Measurements from ENCODE around the gene MAGI1. TPM values are rescaled to one million over a fixed set of nuclear protein-coding genes. Genes with fewer than 3 reads are reported as not detected.

MAGI1 gene
- total RNA-seq, 4 donors from 2014 or later: 7.6 to 42.9 (median 37.0) TPM

- peaks cover 0 to 4% of the 10 kb centered on the region in 2 donors for H3K36me3 ChIP-seq
- H3K9me3 ChIP-seq: no peaks in the 10 kb centered on the region
- peak overlapping the region in 1 of 2 donors; percentile 58 for H3K27ac ChIP-seq
- H3K4me3 ChIP-seq: no peak overlapping the region
- DNase-seq: no peak
- no peaks in the 10 kb centered on the region for H3K27me3 ChIP-seq
- intact Hi-C loops (cut with DNase I; ENCODE audit: low total_unique reads): no loop called here
- TF ChIP-seq POLR2A (IDR thresholded peaks at IDR 0.05): no peak
- TF ChIP-seq CTCF (IDR thresholded peaks at IDR 0.05): no peak
- H3K4me1 ChIP-seq: no peaks in the 10 kb centered on the region
Measured at GRCh38 chr3:65953301-65953812, 85.4 kb downstream of the MAGI1 start.

GRCh38 chr3:65952842-65953241 is 85.9 kb downstream of the MAGI1 start:
- Histone ChIP-seq H3K27ac (peak overlapping the region in 1 of 2 donors; percentile 58), H3K9me3 (no peaks in the 10 kb centered on the region), H3K36me3 (peaks cover 0 to 4% of the 10 kb centered on the region in 2 donors), H3K27me3 (no peaks in the 10 kb centered on the region), H3K4me3 (no peak overlapping the region), H3K4me1 (no peaks in the 10 kb centered on the region)
- no peak for TF ChIP-seq CTCF (IDR thresholded peaks at IDR 0.05)
- no peak for TF ChIP-seq POLR2A (IDR thresholded peaks at IDR 0.05)
- no peak for DNase-seq
- intact Hi-C loops (cut with DNase I; ENCODE audit: low total_unique reads): no loop called here

- Histone ChIP-seq H3K36me3 (peaks cover 0 to 4% of the 10 kb centered on the region in 2 donors), H3K27ac (peak overlapping the region in 1 of 2 donors; percentile 13), H3K4me3 (no peak overlapping the region), H3K27me3 (no peaks in the 10 kb centered on the region), H3K9me3 (no peaks in the 10 kb centered on the region), H3K4me1 (no peaks in the 10 kb centered on the region)
- TF ChIP-seq POLR2A (IDR thresholded peaks at IDR 0.05): no peak
- no peak for TF ChIP-seq CTCF (IDR thresholded peaks at IDR 0.05)
- intact Hi-C loops (cut with DNase I; ENCODE audit: low total_unique reads): no loop called here
- DNase-seq: no peak
Measured at GRCh38 chr3:65951836-65952505, 86.7 kb downstream of the MAGI1 start.

GRCh38 chr3:65950340-65951326 is 88.1 kb downstream of the MAGI1 start:
- DNase-seq: no peak
- peaks cover 0 to 4% of the 10 kb centered on the region in 2 donors for H3K36me3 ChIP-seq
- intact Hi-C loops (cut with DNase I; ENCODE audit: low total_unique reads): no loop called here
- peak overlapping the region in 1 of 2 donors; percentile 6 for H3K27ac ChIP-seq
- H3K27me3 ChIP-seq: no peaks in the 10 kb centered on the region
- H3K9me3 ChIP-seq: no peaks in the 10 kb centered on the region
- TF ChIP-seq POLR2A (IDR thresholded peaks at IDR 0.05) (no peak), CTCF (IDR thresholded peaks at IDR 0.05) (no peak)
- H3K4me1 ChIP-seq: no peaks in the 10 kb centered on the region
- H3K4me3 ChIP-seq: no peak overlapping the region

Data from uterus (tissue), 4 donors.